Right atrium auricular region (tissue), 2 donors: Measurements from ENCODE around the gene SELENOI. TPM values are rescaled to one million over a fixed set of nuclear protein-coding genes. Genes with fewer than 3 reads are reported as not detected.

ENCODE experiments used
- DNase-seq: peaks from one replicate; pipeline ENCODE4 v3.0.0-alpha.2; 2019; ENCODE audit warnings: low spot score
- H3K27ac ChIP-seq, 2 donors: fragments of 200-600 bp; sonication (generic); 1 replicate in 1 of 2; 2 replicates in 1 of 2; pipeline ENCODE4 v1.5.1; 2016 to 2019
- H3K27me3 ChIP-seq, 2 donors: fragments of 200-600 bp; sonication (generic); one replicate each; pipeline versions ENCODE4 v1.5.1 to v1.6.0; 2017 to 2019
- H3K36me3 ChIP-seq: fragments of 200-600 bp; sonication (generic); one replicate; pipeline ENCODE4 v1.5.1; 2016
- H3K4me1 ChIP-seq, 2 donors: fragments of 200-600 bp; sonication (generic); one replicate each; pipeline versions ENCODE4 v1.5.1 to v1.6.0; 2017 to 2019
- H3K4me3 ChIP-seq, 2 donors: fragments of 200-600 bp; sonication (generic); 1 replicate in 1 of 2; 2 replicates in 1 of 2; pipeline ENCODE4 v1.5.1; 2017 to 2019; ENCODE audit warnings: mild to moderate bottlenecking in 1 of 2, moderate library complexity in 1 of 2
- H3K9me3 ChIP-seq, 2 donors: fragments of 200-600 bp; sonication (generic); one replicate each; pipeline ENCODE4 v1.5.1; 2019
- CTCF ChIP-seq, 2 donors: fragments of 200-600 bp; sonication (generic); IDR thresholded peaks; one replicate each; pipeline ENCODE4 v1.5.1; 2019; ENCODE audit warnings: antibody characterized with exemption in 2 of 2
- total RNA-seq, 2 donors: library from RNA; depleted of rRNA; stranded (reverse); fragments of >200 nt; gene quantifications; one replicate each; pipeline ENCODE4 v1.1.0, GENCODE V29; 2016

SELENOI gene
- total RNA-seq, 2 donors from 2014 or later, result 7.6 to 11.6 TPM

GRCh38 chr2:26376799-26377198 lies 30.9 kb downstream of the SELENOI start:
- Histone ChIP-seq H3K9me3 (no peaks in the 10 kb centered on the region), H3K27ac (no peak overlapping the region), H3K36me3 (peaks cover 19% of the 10 kb centered on the region), H3K4me3 (no peak overlapping the region), H3K4me1 (no peaks in the 10 kb centered on the region), H3K27me3 (no peaks in the 10 kb centered on the region)
- no peak for DNase-seq
- no peak for TF ChIP-seq CTCF (IDR thresholded peaks at IDR 0.05)

GRCh38 chr2:26380281-26380680 lies 34.3 kb downstream of the SELENOI start:
- H3K27ac ChIP-seq, result no peak overlapping the region
- H3K4me3 ChIP-seq, result no peak overlapping the region
- H3K27me3 ChIP-seq, result no peaks in the 10 kb centered on the region
- H3K4me1 ChIP-seq, result no peaks in the 10 kb centered on the region
- no peaks in the 10 kb centered on the region for H3K9me3 ChIP-seq
- DNase-seq, result no peak
- H3K36me3 ChIP-seq, result peaks cover 7% of the 10 kb centered on the region
- no peak for TF ChIP-seq CTCF (IDR thresholded peaks at IDR 0.05)

- Histone ChIP-seq H3K27me3 (no peaks in the 10 kb centered on the region), H3K27ac (no peak overlapping the region), H3K4me3 (no peak overlapping the region), H3K4me1 (no peaks in the 10 kb centered on the region), H3K36me3 (peaks cover 8% of the 10 kb centered on the region), H3K9me3 (no peaks in the 10 kb centered on the region)
- no peak for TF ChIP-seq CTCF (IDR thresholded peaks at IDR 0.05)
- DNase-seq, result no peak
These were observed 36.6 kb downstream of the SELENOI start for GRCh38 chr2:26382564-26382963.

GRCh38 chr2:26384183-26384582 lies 38.2 kb downstream of the SELENOI start:
- no peak overlapping the region for H3K27ac ChIP-seq
- H3K4me3 ChIP-seq, result no peak overlapping the region
- no peak for TF ChIP-seq CTCF (IDR thresholded peaks at IDR 0.05)
- no peaks in the 10 kb centered on the region for H3K4me1 ChIP-seq
- H3K36me3 ChIP-seq, result peaks cover 8% of the 10 kb centered on the region
- H3K9me3 ChIP-seq, result no peaks in the 10 kb centered on the region
- DNase-seq, result no peak
- no peaks in the 10 kb centered on the region for H3K27me3 ChIP-seq

- no peak for DNase-seq
- Histone ChIP-seq H3K4me3 (no peak overlapping the region), H3K27me3 (no peaks in the 10 kb centered on the region), H3K9me3 (no peaks in the 10 kb centered on the region), H3K4me1 (no peaks in the 10 kb centered on the region), H3K36me3 (peaks cover 8% of the 10 kb centered on the region), H3K27ac (no peak overlapping the region)
- TF ChIP-seq CTCF (IDR thresholded peaks at IDR 0.05), result no peak
These were observed 38.7 kb downstream of the SELENOI start for GRCh38 chr2:26384597-26384996.

GRCh38 chr2:26387189-26387588 lies 41.2 kb downstream of the SELENOI start:
- no peaks in the 10 kb centered on the region for H3K4me1 ChIP-seq
- no peaks in the 10 kb centered on the region for H3K9me3 ChIP-seq
- no peak for DNase-seq
- no peaks in the 10 kb centered on the region for H3K27me3 ChIP-seq
- H3K27ac ChIP-seq, result no peak overlapping the region
- no peak overlapping the region for H3K4me3 ChIP-seq
- no peak for TF ChIP-seq CTCF (IDR thresholded peaks at IDR 0.05)
- H3K36me3 ChIP-seq, result peaks cover 8% of the 10 kb centered on the region
